ENCODE measurements around the gene TMEM134.

DNA sequence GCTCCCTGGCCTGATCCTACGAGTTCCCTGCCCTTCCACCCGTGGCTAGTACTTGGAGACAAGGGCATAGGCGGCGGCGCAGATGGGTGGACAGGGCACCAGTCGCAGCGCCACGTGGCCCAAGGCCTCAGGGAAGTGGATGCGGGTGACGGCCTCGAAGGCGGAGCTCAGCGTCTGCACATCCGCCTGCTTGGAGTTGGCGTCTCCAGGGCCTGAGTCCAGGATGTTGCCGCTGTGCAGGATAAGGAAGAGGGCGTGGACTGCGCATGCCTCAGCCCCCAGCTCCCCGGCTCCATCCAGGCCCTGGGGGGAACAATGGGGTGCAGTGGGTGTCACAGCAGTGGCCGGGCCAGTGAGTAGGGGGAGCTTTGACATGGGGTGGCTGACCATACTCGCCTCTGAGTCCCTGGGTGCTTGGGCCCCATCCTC lies 29.5 kb upstream of the TMEM134 start:
- TF ChIP-seq POLR2A (IDR thresholded peaks at IDR 0.05) = no peak
- TF ChIP-seq, protein P1, sequence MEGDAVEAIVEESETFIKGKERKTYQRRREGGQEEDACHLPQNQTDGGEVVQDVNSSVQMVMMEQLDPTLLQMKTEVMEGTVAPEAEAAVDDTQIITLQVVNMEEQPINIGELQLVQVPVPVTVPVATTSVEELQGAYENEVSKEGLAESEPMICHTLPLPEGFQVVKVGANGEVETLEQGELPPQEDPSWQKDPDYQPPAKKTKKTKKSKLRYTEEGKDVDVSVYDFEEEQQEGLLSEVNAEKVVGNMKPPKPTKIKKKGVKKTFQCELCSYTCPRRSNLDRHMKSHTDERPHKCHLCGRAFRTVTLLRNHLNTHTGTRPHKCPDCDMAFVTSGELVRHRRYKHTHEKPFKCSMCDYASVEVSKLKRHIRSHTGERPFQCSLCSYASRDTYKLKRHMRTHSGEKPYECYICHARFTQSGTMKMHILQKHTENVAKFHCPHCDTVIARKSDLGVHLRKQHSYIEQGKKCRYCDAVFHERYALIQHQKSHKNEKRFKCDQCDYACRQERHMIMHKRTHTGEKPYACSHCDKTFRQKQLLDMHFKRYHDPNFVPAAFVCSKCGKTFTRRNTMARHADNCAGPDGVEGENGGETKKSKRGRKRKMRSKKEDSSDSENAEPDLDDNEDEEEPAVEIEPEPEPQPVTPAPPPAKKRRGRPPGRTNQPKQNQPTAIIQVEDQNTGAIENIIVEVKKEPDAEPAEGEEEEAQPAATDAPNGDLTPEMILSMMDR (IDR thresholded peaks at IDR 0.05 in 4 of 5, conservative IDR thresholded peaks at IDR 0.05 in 1 of 5) = no peak
